OCI-LY1 (cell line): ENCODE data around the gene FGF11.

Source experiments
- EZH2 ChIP-seq: fragments of 200-600 bp; sonication (generic), shearing (Covaris generic); IDR thresholded peaks from 2 replicates; pipeline ENCODE4 v1.8.0; 2017; ENCODE audit warnings: borderline replicate concordance, mixed run types, mild to moderate bottlenecking, antibody characterized with exemption, low read length, moderate library complexity, mixed read lengths
- TF ChIP-seq, protein P1 (sequence below): fragments of 200-600 bp; sonication (generic), shearing (Covaris generic); IDR thresholded peaks from 2 replicates; pipeline ENCODE4 v1.5.1; 2017; ENCODE audit warnings: mild to moderate bottlenecking, antibody characterized with exemption, low read length, moderate library complexity, mixed read lengths

DNA sequence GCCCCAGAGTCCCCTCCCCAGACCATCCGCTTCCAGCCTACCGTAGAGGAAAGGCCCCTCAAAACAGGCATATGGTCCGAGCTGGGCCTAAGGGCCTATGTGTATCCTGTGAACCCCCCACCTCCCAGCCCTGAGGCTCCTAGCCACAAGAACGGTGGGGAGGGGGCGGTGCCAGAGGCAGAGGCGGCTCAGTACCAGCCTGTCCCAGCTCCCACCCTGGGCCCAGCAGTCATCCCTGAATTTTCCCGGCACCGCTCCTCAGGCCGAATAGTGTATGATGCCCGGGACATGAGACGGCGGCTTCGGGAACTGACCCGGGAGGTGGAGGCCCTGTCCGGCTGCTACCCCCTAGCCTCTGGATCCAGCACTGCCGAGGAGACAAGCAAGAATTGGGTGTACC, 18.1 kb upstream of the FGF11 start:
- TF ChIP-seq, protein P1, sequence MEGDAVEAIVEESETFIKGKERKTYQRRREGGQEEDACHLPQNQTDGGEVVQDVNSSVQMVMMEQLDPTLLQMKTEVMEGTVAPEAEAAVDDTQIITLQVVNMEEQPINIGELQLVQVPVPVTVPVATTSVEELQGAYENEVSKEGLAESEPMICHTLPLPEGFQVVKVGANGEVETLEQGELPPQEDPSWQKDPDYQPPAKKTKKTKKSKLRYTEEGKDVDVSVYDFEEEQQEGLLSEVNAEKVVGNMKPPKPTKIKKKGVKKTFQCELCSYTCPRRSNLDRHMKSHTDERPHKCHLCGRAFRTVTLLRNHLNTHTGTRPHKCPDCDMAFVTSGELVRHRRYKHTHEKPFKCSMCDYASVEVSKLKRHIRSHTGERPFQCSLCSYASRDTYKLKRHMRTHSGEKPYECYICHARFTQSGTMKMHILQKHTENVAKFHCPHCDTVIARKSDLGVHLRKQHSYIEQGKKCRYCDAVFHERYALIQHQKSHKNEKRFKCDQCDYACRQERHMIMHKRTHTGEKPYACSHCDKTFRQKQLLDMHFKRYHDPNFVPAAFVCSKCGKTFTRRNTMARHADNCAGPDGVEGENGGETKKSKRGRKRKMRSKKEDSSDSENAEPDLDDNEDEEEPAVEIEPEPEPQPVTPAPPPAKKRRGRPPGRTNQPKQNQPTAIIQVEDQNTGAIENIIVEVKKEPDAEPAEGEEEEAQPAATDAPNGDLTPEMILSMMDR = no peak
- TF ChIP-seq EZH2 = no peak
